HG03039 (cell line): ENCODE measurements around the gene GRIN2A.

Experiments used
- ATAC-seq: cut with Tn5 transposase; IDR thresholded peaks from one replicate; pipeline ENCODE4 v1.9.1; 2021; ENCODE audit warnings: mild to moderate bottlenecking, moderate library complexity; ENCODE audit not compliant: unreplicated experiment

The GRIN2A gene

GRCh38 chr16:10137341-10137740 lies 44.9 kb downstream of the GRIN2A start:
- no peak for ATAC-seq

GRCh38 chr16:10136916-10137315 lies 45.3 kb downstream of the GRIN2A start:
- no peak for ATAC-seq

GRCh38 chr16:10130538-10130937 lies 51.7 kb downstream of the GRIN2A start:
- ATAC-seq, result no peak

- ATAC-seq, result no peak
These were observed 53.6 kb downstream of the GRIN2A start for GRCh38 chr16:10128397-10129258.

GRCh38 chr16:10126686-10127085 lies 55.5 kb downstream of the GRIN2A start:
- no peak for ATAC-seq

- ATAC-seq, result no peak
These were observed 59.1 kb downstream of the GRIN2A start for GRCh38 chr16:10123141-10123540.

- ATAC-seq, result no peak
These were observed 59.7 kb downstream of the GRIN2A start for GRCh38 chr16:10122546-10122945.

- no peak for ATAC-seq
These were observed 60.3 kb downstream of the GRIN2A start for GRCh38 chr16:10121897-10122425.

GRCh38 chr16:10121491-10121890 lies 60.7 kb downstream of the GRIN2A start:
- no peak for ATAC-seq

- ATAC-seq, result no peak
These were observed 61.3 kb downstream of the GRIN2A start for GRCh38 chr16:10120953-10121352.

GRCh38 chr16:10114409-10114808 lies 67.8 kb downstream of the GRIN2A start:
- no peak for ATAC-seq

- ATAC-seq, result no peak
These were observed 69.0 kb downstream of the GRIN2A start for GRCh38 chr16:10113248-10113647.

GRCh38 chr16:10112021-10112420 lies 70.2 kb downstream of the GRIN2A start:
- ATAC-seq, result no peak

GRCh38 chr16:10111156-10111761 lies 71.0 kb downstream of the GRIN2A start:
- ATAC-seq, result no peak

GRCh38 chr16:10110552-10110951 lies 71.7 kb downstream of the GRIN2A start:
- no peak for ATAC-seq

- no peak for ATAC-seq
These were observed 75.1 kb downstream of the GRIN2A start for GRCh38 chr16:10107081-10107480.

- no peak for ATAC-seq
These were observed 78.5 kb downstream of the GRIN2A start for GRCh38 chr16:10103700-10104099.

- ATAC-seq, result no peak
These were observed 79.1 kb downstream of the GRIN2A start for GRCh38 chr16:10103118-10103517.

GRCh38 chr16:10100829-10101228 lies 81.4 kb downstream of the GRIN2A start:
- no peak for ATAC-seq

- ATAC-seq, result no peak
These were observed 83.2 kb downstream of the GRIN2A start for GRCh38 chr16:10098991-10099390.

- ATAC-seq, result no peak
These were observed 85.0 kb downstream of the GRIN2A start for GRCh38 chr16:10097271-10097670.

GRCh38 chr16:10093576-10093975 lies 88.7 kb downstream of the GRIN2A start:
- no peak for ATAC-seq
